H1 (cell line): Measurements from ENCODE around the gene POLD4. TPM values are rescaled to one million over a fixed set of nuclear protein-coding genes. Genes with fewer than 3 reads are reported as not detected.

Experiments
- CTCF ChIA-PET: fragments of 300-600 bp; sonication (Branson Sonifier 250); formaldehyde crosslinking; loops from one replicate; lab custom pipeline; 2021; ENCODE audit not compliant: partially characterized antibody; lab: Charles Lee
- POLR2A ChIA-PET: fragments of 300-600 bp; sonication (Branson Sonifier 250); formaldehyde crosslinking; loops from one replicate; lab custom pipeline; 2021; ENCODE audit warnings: inconsistent platforms; ENCODE audit not compliant: partially characterized antibody; lab: Charles Lee
- DNase-seq, 2 experiments: peaks; one replicate each; pipeline versions ENCODE4 v3.0.0 to v3.0.0-alpha.2; 2010 to 2022; ENCODE audit warnings: low spot score in 2 of 2, low read depth in 1 of 2, mixed read lengths in 1 of 2
- FAIRE-seq: peaks from 2 replicates; lab custom pipeline; 2011; peaks lifted over from hg19 to GRCh38; lab: Jason Lieb, UNC
- H2AFZ ChIP-seq: 2 replicates; pipeline ENCODE4 v1.8.1; 2012; ENCODE audit warnings: low read length, inconsistent platforms
- H2AK5ac ChIP-seq: 2 replicates; pipeline ENCODE4 v1.6.1; 2013; ENCODE audit warnings: low read depth, low read length
- H2BK120ac ChIP-seq: replicated peaks from 2 replicates; pipeline ENCODE3; 2013; ENCODE audit warnings: low read depth, low read length, inconsistent platforms
- H2BK12ac ChIP-seq: 2 replicates; pipeline ENCODE4 v1.6.1; 2013; ENCODE audit warnings: low read depth, low read length
- H2BK15ac ChIP-seq: 2 replicates; pipeline ENCODE4 v1.6.1; 2013; ENCODE audit warnings: low read length
- H2BK20ac ChIP-seq: 2 replicates; pipeline ENCODE4 v1.6.1; 2013; ENCODE audit warnings: low read length
- H2BK5ac ChIP-seq: 2 replicates; pipeline ENCODE4 v1.6.1; 2013; ENCODE audit warnings: low read depth, low read length
- H3K14ac ChIP-seq: 2 replicates; pipeline ENCODE4 v1.6.1; 2013; ENCODE audit warnings: inconsistent platforms; ENCODE audit not compliant: insufficient read length
- H3K18ac ChIP-seq: 2 replicates; pipeline ENCODE4 v1.6.1; 2013; ENCODE audit warnings: low read length; ENCODE audit errors: extremely low read depth
- H3K23ac ChIP-seq: 2 replicates; pipeline ENCODE4 v1.6.1; 2013; ENCODE audit warnings: inconsistent platforms; ENCODE audit not compliant: insufficient read length
- H3K23me2 ChIP-seq: 2 replicates; pipeline ENCODE4 v1.6.1; 2013; ENCODE audit warnings: low read depth, low read length
- H3K27ac ChIP-seq: 2 replicates; pipeline ENCODE4 v1.6.1; 2011; ENCODE audit warnings: low read depth, low read length, inconsistent platforms
- H3K27me3 ChIP-seq, 4 experiments: replicated peaks in 1 of 4; 1 replicate in 1 of 4; 2 replicates in 3 of 4; pipeline versions ENCODE4 v1.6.1 to v1.8.1; 2011 to 2013; ENCODE audit warnings: low read length in 3 of 4, mild to moderate bottlenecking in 3 of 4, inconsistent platforms in 2 of 4, mixed read lengths in 2 of 4, moderate library complexity in 1 of 4; ENCODE audit not compliant: control insufficient read depth in 3 of 4, insufficient read depth in 3 of 4; ENCODE audit errors: extremely low read depth in 1 of 4
- H3K36me3 ChIP-seq, 4 experiments: 2 replicates each; pipeline versions ENCODE4 v1.6.1 to v1.8.1; 2011 to 2013; ENCODE audit warnings: mild to moderate bottlenecking in 4 of 4, low read length in 3 of 4, moderate library complexity in 2 of 4, control low read depth in 1 of 4, inconsistent platforms in 1 of 4; ENCODE audit not compliant: insufficient read depth in 4 of 4, control insufficient read depth in 2 of 4
- H3K4ac ChIP-seq: replicated peaks from 2 replicates; pipeline ENCODE3; 2013; ENCODE audit warnings: low read length, low read depth, mixed read lengths, inconsistent platforms; ENCODE audit not compliant: insufficient read length
- H3K4me1 ChIP-seq, 4 experiments: replicated peaks in 1 of 4; 1 replicate in 1 of 4; 2 replicates in 3 of 4; pipeline versions ENCODE4 v1.6.1 to v1.8.1; 2011 to 2013; ENCODE audit warnings: low read length in 3 of 4, inconsistent platforms in 2 of 4, mixed read lengths in 1 of 4; ENCODE audit not compliant: insufficient read depth in 4 of 4, control insufficient read depth in 3 of 4
- H3K4me2 ChIP-seq, 2 experiments: 2 replicates each; pipeline versions ENCODE4 v1.6.1 to v1.8.1; 2011 to 2013; ENCODE audit warnings: low read depth in 2 of 2, low read length in 2 of 2, control low read depth in 1 of 2, inconsistent platforms in 1 of 2, mild to moderate bottlenecking in 1 of 2; ENCODE audit not compliant: insufficient read depth in 1 of 2
- H3K4me3 ChIP-seq, 4 experiments: fragments of 200-600, 300-600 bp in 1 of 4; sonication (generic), shearing (Covaris generic), sonication (Bioruptor Twin) in 1 of 4; 2 replicates each; pipeline versions ENCODE4 v1.5.1 to v1.8.1; 2011 to 2016; ENCODE audit warnings: low read length in 4 of 4, low read depth in 3 of 4, control low read depth in 2 of 4, inconsistent platforms in 2 of 4, mild to moderate bottlenecking in 2 of 4, mixed read lengths in 1 of 4, moderate library complexity in 1 of 4; ENCODE audit not compliant: insufficient read depth in 2 of 4; ENCODE audit errors: extremely low read depth in 1 of 4
- H3K56ac ChIP-seq: replicated peaks from 2 replicates; pipeline ENCODE3; 2013; ENCODE audit warnings: low read depth, mild to moderate bottlenecking, mixed read lengths, low read length, inconsistent platforms; ENCODE audit not compliant: insufficient read length
- H3K79me1 ChIP-seq: 2 replicates; pipeline ENCODE4 v1.6.1; 2013; ENCODE audit warnings: low read depth, low read length, control low read depth
- H3K79me2 ChIP-seq, 2 experiments: 2 replicates each; pipeline versions ENCODE4 v1.6.1 to v1.8.1; 2012 to 2013; ENCODE audit warnings: low read length in 2 of 2, mild to moderate bottlenecking in 2 of 2, inconsistent platforms in 1 of 2; ENCODE audit not compliant: insufficient read depth in 2 of 2, control insufficient read depth in 1 of 2
- H3K9ac ChIP-seq, 4 experiments: replicated peaks in 1 of 4; 1 replicate in 1 of 4; 2 replicates in 3 of 4; pipeline versions ENCODE4 v1.6.1 to v1.8.1; 2011 to 2013; ENCODE audit warnings: low read depth in 3 of 4, low read length in 3 of 4, control low read depth in 2 of 4, mild to moderate bottlenecking in 2 of 4, moderate library complexity in 2 of 4, inconsistent platforms in 1 of 4; ENCODE audit errors: extremely low read depth in 1 of 4
- H3K9me3 ChIP-seq, 2 experiments: 2 replicates each; pipeline versions ENCODE4 v1.6.1 to v1.8.1; 2012 to 2013; ENCODE audit warnings: mild to moderate bottlenecking in 2 of 2, moderate library complexity in 2 of 2, control low read depth in 1 of 2, inconsistent platforms in 1 of 2, low read depth in 1 of 2, low read length in 1 of 2, mixed read lengths in 1 of 2; ENCODE audit not compliant: insufficient read depth in 2 of 2
- H4K20me1 ChIP-seq, 2 experiments: replicated peaks in 1 of 2; 2 replicates each; pipeline versions ENCODE3 to v1.8.1; 2011 to 2013; ENCODE audit warnings: inconsistent platforms in 2 of 2, low read length in 2 of 2, mild to moderate bottlenecking in 1 of 2; ENCODE audit not compliant: insufficient read depth in 2 of 2, control insufficient read depth in 1 of 2
- H4K5ac ChIP-seq: 2 replicates; pipeline ENCODE4 v1.6.1; 2013; ENCODE audit warnings: low read length, low read depth, mixed read lengths, inconsistent platforms; ENCODE audit not compliant: insufficient read length
- H4K8ac ChIP-seq: 2 replicates; pipeline ENCODE4 v1.8.0; 2013; ENCODE audit warnings: mild to moderate bottlenecking, moderate library complexity, low read length, inconsistent platforms; ENCODE audit not compliant: insufficient read depth; ENCODE audit errors: extremely low read depth
- H4K91ac ChIP-seq: replicated peaks from 2 replicates; pipeline ENCODE3; 2013; ENCODE audit warnings: low read length, mixed read lengths, inconsistent platforms; ENCODE audit not compliant: insufficient read length
- ASH2L ChIP-seq: fragments of 200-600, 300-600 bp; sonication (generic); IDR thresholded peaks from one replicate; pipeline ENCODE4 v1.7.1; 2017; ENCODE audit warnings: low read length
- BRCA1 ChIP-seq: IDR thresholded peaks from 2 replicates; pipeline ENCODE4 v1.6.1; 2012; ENCODE audit warnings: low read depth, low read length, improper control_type of control experiment
- CBX8 ChIP-seq: fragments of 300-800, 300-1000 bp; sonication (generic); IDR thresholded peaks from 2 replicates; pipeline ENCODE4 v1.7.1; 2016; ENCODE audit warnings: low read depth, low read length, borderline replicate concordance
- CTBP2 ChIP-seq: IDR thresholded peaks from 2 replicates; pipeline ENCODE4 v1.7.0; 2011; ENCODE audit warnings: borderline replicate concordance, mild to moderate bottlenecking, moderate library complexity, mixed read lengths, low read length; ENCODE audit not compliant: insufficient read depth, insufficient read length
- EGR1 ChIP-seq: IDR thresholded peaks from 2 replicates; pipeline ENCODE4 v1.6.1; 2011; ENCODE audit warnings: low read depth, low read length, borderline replicate concordance
- KDM5A ChIP-seq: fragments of 200-600 bp; IDR thresholded peaks from 2 replicates; pipeline ENCODE4 v1.7.1; 2012; ENCODE audit warnings: mild to moderate bottlenecking, low read length, inconsistent platforms, mixed read lengths
- NRF1 ChIP-seq: IDR thresholded peaks from 2 replicates; pipeline ENCODE4 v1.6.1; 2011; ENCODE audit warnings: mild to moderate bottlenecking, low read depth, low read length, improper control_type of control experiment
- SP2 ChIP-seq: IDR thresholded peaks from 2 replicates; pipeline ENCODE4 v1.6.1; 2012; ENCODE audit warnings: mild to moderate bottlenecking, low read length, inconsistent platforms
- TAF1 ChIP-seq: IDR thresholded peaks from 2 replicates; pipeline ENCODE4 v1.6.1; 2011; ENCODE audit warnings: mild to moderate bottlenecking, low read depth, low read length
- TBP ChIP-seq: IDR thresholded peaks from 2 replicates; pipeline ENCODE4 v1.6.1; 2011; ENCODE audit warnings: low read depth, low read length, improper control_type of control experiment
- ZNF274 ChIP-seq: IDR thresholded peaks from 2 replicates; pipeline ENCODE4 v1.7.0; 2012; ENCODE audit warnings: low read length, borderline replicate concordance; ENCODE audit errors: extremely low read depth
- WGBS, 2 experiments: shearing (Covaris generic) in 1 of 2; methylation state at CpG; one replicate each; pipeline versions ENCODE4 v1.1.6 to v1.1.7; 2013 to 2015; ENCODE audit warnings: low lambda C conversion rate in 2 of 2, mixed read lengths in 2 of 2, inconsistent platforms in 1 of 2, low coverage in 1 of 2, missing lambda C conversion rate in 1 of 2; ENCODE audit not compliant: insufficient replicate concordance in 2 of 2, insufficient coverage in 1 of 2, insufficient read length in 1 of 2; ENCODE audit errors: extremely low coverage in 1 of 2, missing lambda C conversion rate in 1 of 2; 5-methylcytosine and 5-hydroxymethylcytosine counted together
- polyA plus RNA-seq, 7 experiments: library from polyadenylated mRNA; depleted of rRNA in 3 of 7; stranded (reverse) in 5 of 7; unstranded in 2 of 7; fragments of >200 nt in 5 of 7; fragments of 200-250 nt in 2 of 7; gene quantifications; 1 replicate in 5 of 7; 2 replicates in 1 of 7; 4 replicates in 1 of 7; pipeline versions ENCODE4 v1.2.1 to v1.2.3, GENCODE V29; 2011 to 2013; ENCODE audit warnings: missing spikeins in 2 of 7, mixed read lengths in 2 of 7
- total RNA-seq: library from RNA; stranded (reverse); fragmentation: NEBNext Ultra II Directional; extraction: Animal tissue kit (Norgen Biotek cat#: 25700); gene quantifications from 2 replicates; pipeline ENCODE4 v1.2.1, GENCODE V29; 2021
- TF ChIP-seq, protein P1 (sequence below): IDR thresholded peaks from 2 replicates; pipeline ENCODE4 v1.6.1; 2012; ENCODE audit warnings: inconsistent platforms
- TF ChIP-seq, protein P2 (sequence below): IDR thresholded peaks from 2 replicates; pipeline ENCODE4 v1.6.1; 2011; ENCODE audit warnings: low read length, improper control_type of control experiment

Gene POLD4
- total and polyA plus RNA-seq, 2 of the 8 experiments (the other 6 are each of a cell fraction or from before 2014, with no cell fraction given), result 21.2 to 46.7 TPM

DNA sequence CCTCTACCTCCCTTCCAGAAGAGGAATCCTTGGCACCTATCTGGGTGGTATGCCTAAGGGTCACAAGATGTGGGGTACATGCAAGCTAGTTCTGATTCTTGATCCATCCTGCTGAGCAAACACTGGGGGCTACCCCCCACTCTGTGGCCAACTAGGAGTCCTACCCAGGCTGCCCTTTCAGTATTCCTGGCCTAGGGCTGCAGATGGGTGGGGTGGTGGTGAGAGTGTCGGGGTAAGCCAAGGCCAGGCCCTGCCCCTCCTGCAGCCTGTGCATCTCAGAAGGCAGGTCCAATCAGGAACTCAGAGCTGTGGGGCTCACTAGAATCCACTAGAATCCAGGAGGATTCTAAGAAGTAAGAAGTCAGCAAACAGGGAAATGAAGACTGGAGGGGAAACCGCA lies 39.1 kb downstream of the POLD4 start:
- 80% methylated on average over 2 of the region's 2 CpGs; no CpG with 5 or more reads in 1 of the 2 experiments for WGBS, 2 experiments
- H3K4ac ChIP-seq, result no peak overlapping the region
- peaks cover 5 to 13% (median 10%) of the 10 kb centered on the region in 4 experiments; a peak in 6 of 7 replicates for H3K27me3 ChIP-seq
- no peak overlapping the region for H2BK5ac ChIP-seq
- H4K8ac ChIP-seq, result no peak overlapping the region
- no peaks in the 10 kb centered on the region for H3K79me2 ChIP-seq
- no peak overlapping the region for H3K4me3 ChIP-seq
- ChIA-PET POLR2A (interaction anchor here (0.8 to 1.4 kb wide), 3 partner anchors 9 to 316 kb away, joined by 3 read pairs; partner anchors contain the start of genes NUDT8 and SSH3), CTCF (interaction anchor here (0.6 to 11.4 kb wide), 9 partner anchors 9 to 323 kb away, joined by 3 to 186 read pairs (median 4); partner anchors contain the start of genes GRK2 and SSH3)
- no peaks in the 10 kb centered on the region for H3K9me3 ChIP-seq
- no peak overlapping the region for H2BK12ac ChIP-seq
- H3K36me3 ChIP-seq, result peaks cover 0 to 4% (median 0%) of the 10 kb centered on the region in 4 experiments; a peak in 2 of 8 replicates
- no peak overlapping the region for H3K23ac ChIP-seq
- H2AFZ ChIP-seq, result no peak overlapping the region
- H3K9ac ChIP-seq, result no peak overlapping the region
- H3K4me1 ChIP-seq, result peaks cover 0 to 3% (median 0%) of the 10 kb centered on the region in 4 experiments; a peak in 3 of 7 replicates
- H3K4me2 ChIP-seq, result no peak overlapping the region
- H2BK15ac ChIP-seq, result no peak overlapping the region
- no peak overlapping the region for H2BK120ac ChIP-seq
- H2AK5ac ChIP-seq, result no peak overlapping the region
- H4K5ac ChIP-seq, result no peak overlapping the region
- no peak overlapping the region for H4K91ac ChIP-seq
- no peak overlapping the region for H2BK20ac ChIP-seq
- no peaks in the 10 kb centered on the region for H3K79me1 ChIP-seq
- H3K23me2 ChIP-seq, result peaks cover 3% of the 10 kb centered on the region; the same call in 1 of the 2 replicates
- H4K20me1 ChIP-seq, result peaks cover 0 to 4% of the 10 kb centered on the region in 2 experiments
- DNase-seq (no peak), FAIRE-seq (no peak)
- no peak overlapping the region for H3K27ac ChIP-seq
- no peak overlapping the region for H3K14ac ChIP-seq
- no peak overlapping the region for H3K18ac ChIP-seq
- H3K56ac ChIP-seq, result no peak overlapping the region
- TF ChIP-seq CBX8, result no peak
- TF ChIP-seq, protein P1, sequence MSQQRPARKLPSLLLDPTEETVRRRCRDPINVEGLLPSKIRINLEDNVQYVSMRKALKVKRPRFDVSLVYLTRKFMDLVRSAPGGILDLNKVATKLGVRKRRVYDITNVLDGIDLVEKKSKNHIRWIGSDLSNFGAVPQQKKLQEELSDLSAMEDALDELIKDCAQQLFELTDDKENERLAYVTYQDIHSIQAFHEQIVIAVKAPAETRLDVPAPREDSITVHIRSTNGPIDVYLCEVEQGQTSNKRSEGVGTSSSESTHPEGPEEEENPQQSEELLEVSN, result no peak
- TF ChIP-seq TAF1, result no peak
- TF ChIP-seq NRF1, result no peak
- no peak for TF ChIP-seq TBP
- no peak for TF ChIP-seq KDM5A
- no peak for TF ChIP-seq BRCA1
- TF ChIP-seq, protein P2, sequence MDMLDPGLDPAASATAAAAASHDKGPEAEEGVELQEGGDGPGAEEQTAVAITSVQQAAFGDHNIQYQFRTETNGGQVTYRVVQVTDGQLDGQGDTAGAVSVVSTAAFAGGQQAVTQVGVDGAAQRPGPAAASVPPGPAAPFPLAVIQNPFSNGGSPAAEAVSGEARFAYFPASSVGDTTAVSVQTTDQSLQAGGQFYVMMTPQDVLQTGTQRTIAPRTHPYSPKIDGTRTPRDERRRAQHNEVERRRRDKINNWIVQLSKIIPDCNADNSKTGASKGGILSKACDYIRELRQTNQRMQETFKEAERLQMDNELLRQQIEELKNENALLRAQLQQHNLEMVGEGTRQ, result no peak
- TF ChIP-seq SP2, result no peak
- TF ChIP-seq ZNF274, result no peak
- no peak for TF ChIP-seq EGR1
- TF ChIP-seq CTBP2, result no peak
- TF ChIP-seq ASH2L, result no peak
